GM19463 (cell line): ENCODE measurements around the gene FBN1.

Source experiments
- ATAC-seq: cut with Tn5 transposase; IDR thresholded peaks from one replicate; pipeline ENCODE4 v1.9.1; 2021; ENCODE audit warnings: mild to moderate bottlenecking, moderate library complexity; ENCODE audit not compliant: unreplicated experiment

FBN1 gene

DNA sequence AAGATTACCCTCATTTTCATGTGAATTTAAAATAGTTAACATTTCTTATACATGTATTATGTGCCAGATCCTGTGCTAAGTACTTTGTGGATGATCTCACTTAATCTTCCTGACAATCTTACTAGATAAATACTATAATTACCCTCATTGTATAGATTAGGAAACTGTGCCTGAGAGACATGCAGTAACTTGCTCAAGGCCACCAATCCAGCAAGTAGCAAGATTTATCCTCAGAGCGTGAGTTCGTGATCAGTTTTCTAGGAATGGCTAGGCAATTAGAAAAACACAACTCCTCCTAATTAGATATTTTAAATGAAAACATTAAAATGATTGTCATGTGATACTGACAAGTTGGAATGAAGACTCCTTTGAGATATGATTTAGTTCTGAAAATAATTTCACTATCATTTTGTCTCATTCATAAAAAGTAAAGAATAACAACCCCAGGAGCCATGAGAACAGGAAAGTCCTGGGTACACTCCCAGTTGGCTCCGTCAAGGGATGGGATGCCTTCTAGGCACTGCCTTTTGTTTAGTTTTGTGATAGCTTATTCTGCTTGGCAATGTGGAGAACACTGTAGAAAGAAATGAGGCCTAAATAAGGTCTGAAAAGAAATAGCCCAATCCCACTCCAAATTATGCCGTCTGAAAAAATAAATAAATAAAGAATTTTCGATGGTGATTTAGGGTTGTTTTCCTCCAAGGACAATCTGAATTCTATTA, 61.3 kb downstream of the FBN1 start:
- no peak for ATAC-seq

GRCh38 chr15:48582452-48583247, 62.9 kb downstream of the FBN1 start:
- no peak for ATAC-seq

- no peak for ATAC-seq
Observed at GRCh38 chr15:48581219-48581618, 64.3 kb downstream of the FBN1 start.

- no peak for ATAC-seq
Observed at GRCh38 chr15:48580736-48581135, 64.8 kb downstream of the FBN1 start.

DNA sequence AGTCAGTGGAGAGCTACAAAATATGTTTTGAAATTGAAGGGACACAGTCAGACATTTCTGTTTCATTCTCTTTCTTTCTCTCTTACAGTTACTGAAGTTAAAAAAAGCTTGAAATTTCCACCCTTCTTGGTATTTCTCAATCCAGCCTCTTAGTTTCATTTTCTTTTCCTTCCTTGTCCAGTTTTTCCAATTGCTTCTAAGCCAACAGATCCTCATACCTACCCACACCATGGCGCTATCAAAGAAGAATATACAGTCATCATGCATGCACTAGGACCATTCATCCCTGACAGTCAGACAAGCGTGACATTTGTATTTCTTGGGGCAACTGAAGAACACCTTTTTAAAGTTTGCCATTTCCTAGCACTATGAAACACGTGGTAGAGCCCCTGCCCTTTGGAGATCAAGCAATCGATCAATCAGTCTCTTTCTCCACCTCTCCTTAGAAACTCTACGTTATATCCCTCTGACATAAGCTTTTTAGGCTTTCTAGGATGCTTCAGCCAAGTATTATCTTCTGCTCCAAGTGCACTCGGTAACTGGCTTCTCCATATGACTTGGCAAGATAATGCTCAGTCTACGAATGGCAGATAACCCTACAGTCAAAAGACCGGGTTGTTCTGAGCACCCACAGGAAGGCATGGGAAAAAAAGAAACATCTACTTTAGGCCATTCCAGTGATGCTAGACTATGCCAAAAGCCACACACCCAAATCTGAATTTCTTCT, 65.4 kb downstream of the FBN1 start:
- ATAC-seq, result no peak

- no peak for ATAC-seq
Observed at GRCh38 chr15:48578965-48579364, 66.5 kb downstream of the FBN1 start.

DNA sequence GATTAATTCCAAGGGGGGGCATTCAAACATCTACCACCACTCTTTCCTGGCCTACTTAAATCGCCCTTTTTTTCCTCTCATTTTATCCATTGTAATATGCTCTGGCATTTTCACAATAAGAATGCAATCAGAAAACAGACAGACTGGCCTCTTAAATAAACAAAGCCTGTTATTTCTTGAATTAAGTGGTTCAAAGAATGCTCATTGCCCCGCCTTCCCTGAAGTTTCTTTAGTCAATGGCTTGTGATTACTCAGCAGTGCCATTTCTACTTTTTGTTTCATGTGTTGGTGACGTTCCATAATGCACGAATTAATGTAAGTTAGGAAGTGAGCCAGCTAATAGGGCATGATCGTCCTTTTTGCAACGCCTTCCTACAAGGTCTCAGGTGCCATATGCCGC, 68.0 kb downstream of the FBN1 start:
- ATAC-seq, result no peak

- no peak for ATAC-seq
Observed at GRCh38 chr15:48574187-48574586, 71.3 kb downstream of the FBN1 start.

GRCh38 chr15:48573780-48574179, 71.7 kb downstream of the FBN1 start:
- ATAC-seq, result no peak

- ATAC-seq, result no peak
Observed at GRCh38 chr15:48572823-48573222, 72.7 kb downstream of the FBN1 start.

DNA sequence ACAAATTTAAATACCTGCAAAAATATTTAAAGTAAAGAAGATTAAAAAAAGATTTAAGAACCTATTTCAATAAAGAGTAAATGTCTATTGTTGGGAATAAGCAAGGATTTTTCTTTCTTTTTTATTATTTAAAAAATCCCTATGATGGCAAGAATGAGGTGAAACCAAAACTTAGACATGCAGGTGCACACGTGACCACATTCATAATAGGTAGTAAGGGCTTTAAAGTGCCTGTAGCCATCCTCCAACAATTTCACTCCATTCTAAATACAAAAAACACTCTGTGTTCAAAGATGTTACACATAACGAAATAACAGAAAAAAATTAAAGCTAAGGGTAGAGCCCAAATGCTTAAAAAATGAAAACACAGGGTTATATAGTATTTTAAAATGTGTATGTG, 74.0 kb downstream of the FBN1 start:
- no peak for ATAC-seq

DNA sequence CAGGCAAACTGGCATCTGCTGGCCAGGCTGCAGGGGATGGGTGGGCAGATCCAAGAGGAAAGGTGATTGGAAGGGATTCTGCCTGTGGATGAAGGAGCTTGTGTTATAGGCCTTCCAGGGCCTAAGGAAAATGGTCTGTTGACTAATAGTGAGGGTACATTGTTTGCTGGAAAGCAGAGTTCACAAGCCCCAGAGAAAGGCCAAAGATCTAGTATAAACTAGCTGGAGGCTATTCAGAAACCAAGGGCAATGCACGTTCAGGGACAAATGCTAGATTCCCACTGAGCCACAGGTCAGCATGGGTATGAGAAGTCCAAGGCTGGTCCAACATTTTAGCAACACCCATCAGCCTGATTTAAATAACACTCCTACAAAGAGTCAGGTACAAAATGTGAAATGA, 74.7 kb downstream of the FBN1 start:
- no peak for ATAC-seq

GRCh38 chr15:48569591-48570302, 75.8 kb downstream of the FBN1 start:
- ATAC-seq, result no peak

GRCh38 chr15:48566668-48567067, 78.8 kb downstream of the FBN1 start:
- no peak for ATAC-seq

DNA sequence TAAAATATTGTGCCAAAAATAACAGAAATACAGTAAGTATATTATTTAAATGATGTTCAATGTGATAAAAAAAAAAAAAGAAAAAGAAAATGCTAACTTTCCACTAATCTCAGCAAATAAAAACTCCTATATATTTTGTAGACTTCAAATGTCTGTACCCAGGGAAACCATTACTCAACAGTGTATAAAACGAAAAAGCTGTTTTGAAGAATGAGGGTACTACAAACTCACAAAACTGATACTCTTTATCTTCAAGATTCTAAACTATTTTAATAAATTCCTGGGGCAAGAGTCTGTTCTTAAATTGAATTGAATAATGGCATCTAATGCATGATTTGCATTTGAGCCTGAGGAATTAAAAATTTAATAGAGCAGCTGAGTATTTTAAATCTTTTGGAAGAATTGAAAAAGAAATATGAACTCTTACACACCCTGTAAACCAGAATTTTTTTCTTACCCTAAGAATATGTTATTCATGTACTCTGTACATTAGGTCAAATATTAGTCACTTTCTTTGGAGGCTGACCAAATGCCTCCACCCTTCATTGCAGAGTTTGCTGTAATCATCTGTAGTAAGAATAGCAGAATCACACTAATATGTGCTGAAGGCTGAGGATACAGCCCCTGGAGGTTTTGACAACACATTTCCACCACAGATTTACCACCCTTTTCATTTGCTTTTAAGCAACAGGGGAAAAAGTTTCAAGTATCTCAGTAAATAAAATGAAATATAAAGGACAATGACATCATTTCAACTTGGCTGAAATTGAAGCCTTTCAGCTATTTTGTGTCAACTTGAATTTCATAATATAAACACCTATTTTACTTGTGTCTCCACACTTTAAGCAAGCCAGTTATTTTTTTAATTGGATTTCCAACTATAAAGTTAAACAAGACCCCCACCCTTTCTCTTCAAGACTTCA, 79.7 kb downstream of the FBN1 start:
- no peak for ATAC-seq

- no peak for ATAC-seq
Observed at GRCh38 chr15:48564690-48565089, 80.8 kb downstream of the FBN1 start.

GRCh38 chr15:48563934-48564333, 81.6 kb downstream of the FBN1 start:
- no peak for ATAC-seq

DNA sequence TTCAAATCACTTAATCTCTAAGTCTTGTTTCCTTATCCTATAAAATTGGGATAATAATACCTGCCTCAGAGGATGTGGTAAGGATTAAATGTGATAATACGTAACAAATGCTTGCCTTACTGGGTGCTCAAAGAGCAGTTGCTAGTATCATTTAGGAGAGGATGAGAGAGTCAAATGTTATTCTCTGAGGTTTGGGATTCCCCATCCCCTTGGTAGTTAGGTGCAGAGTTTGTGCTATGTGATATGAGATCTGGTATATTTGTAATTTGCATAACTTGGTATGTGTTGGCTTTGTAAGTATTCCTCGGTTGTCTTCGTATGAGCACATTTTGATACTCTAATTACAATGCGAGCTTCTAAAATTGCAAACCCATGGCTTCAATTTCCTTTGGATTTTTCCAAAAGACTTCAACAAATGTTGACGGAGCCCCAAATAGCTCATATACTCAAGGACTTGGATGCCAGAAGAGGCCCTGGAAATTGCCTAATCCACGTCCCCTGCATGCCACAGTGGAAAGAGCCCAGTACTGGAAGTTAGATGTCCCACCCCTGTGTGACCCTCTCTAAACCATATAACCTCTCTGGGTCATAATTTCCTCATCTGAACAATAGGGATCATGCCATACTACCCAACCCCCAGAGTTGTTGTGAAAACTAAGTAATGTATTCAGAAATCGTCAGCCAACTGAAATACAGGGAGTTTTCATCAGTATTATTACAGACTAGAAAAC, 85.0 kb downstream of the FBN1 start:
- peak; percentile 50 for ATAC-seq

DNA sequence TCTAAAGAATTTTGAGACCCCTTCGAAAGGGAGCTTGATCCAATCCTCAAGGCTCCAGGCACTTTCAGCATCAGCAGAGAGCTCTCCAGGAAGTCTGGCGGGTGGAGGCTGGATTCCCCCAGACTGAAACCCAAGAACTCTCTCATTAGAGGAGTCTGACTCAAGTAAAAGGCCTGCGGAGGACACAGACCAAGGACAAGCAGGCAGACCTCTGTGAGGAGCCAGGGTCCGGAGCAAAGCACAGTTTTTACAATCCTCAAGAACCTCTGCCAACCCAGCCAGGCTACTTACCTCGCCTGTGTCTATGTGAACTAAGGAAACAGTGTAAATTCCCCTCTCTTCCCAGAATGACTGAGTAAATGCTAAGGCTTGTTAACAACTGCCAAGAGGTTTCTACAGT, 86.2 kb downstream of the FBN1 start:
- ATAC-seq, result no peak
